RKO (cell line): ENCODE results near the gene CST8.

Source experiments
- DNase-seq: peaks from one replicate; pipeline ENCODE4 v3.0.0-alpha.2; 2016; ENCODE audit warnings: low spot score

The CST8 gene

GRCh38 chr20:23524146-23524545 lies 33.2 kb downstream of the CST8 start:
- DNase-seq: no peak

DNA sequence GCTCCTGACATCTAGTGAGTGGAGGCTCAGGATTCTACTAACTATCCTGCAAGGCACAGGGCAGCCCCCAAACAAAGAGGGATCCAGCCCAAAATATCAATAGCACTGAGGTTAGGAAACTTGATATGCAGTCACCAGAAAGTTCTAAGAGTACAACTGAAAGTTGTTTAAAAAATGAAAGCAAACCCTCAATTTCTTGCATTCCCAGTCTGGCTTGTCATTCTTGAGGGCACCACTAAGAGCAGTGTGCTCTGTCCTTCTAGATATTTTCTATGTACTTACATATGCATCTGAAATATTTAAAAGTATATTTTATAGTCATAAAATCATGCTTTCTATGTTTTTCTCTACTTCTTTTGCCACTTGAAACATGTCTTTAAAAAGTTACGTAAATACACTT lies 35.9 kb downstream of the CST8 start:
- no peak for DNase-seq

DNA sequence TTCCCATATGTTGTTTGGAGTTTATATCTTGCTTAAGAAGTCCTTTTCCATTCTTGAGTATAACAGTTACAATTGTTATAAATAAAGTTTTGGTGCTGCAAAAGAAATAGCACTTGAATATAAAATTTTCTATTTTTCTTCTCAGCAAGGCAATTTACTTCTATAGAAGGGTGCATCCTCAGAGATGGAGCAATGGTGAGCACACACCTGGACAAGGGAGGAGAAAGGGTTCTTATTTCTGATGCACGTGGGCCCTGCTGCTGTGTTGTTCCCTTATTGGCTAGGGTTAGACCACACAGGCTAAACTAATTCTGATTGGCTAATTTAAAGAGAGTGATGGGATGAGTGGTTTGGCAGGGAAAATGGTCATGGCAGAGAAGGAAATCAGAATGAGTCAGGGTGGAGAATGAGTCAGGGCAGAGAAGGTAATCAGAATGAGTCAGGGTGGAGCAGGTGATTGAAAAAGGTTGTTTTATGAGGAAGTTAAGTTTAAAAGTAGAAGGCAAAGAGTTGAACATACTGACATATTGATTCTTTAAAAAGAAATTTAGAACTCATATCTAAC lies 38.0 kb downstream of the CST8 start:
- DNase-seq: peak; percentile 22

DNA sequence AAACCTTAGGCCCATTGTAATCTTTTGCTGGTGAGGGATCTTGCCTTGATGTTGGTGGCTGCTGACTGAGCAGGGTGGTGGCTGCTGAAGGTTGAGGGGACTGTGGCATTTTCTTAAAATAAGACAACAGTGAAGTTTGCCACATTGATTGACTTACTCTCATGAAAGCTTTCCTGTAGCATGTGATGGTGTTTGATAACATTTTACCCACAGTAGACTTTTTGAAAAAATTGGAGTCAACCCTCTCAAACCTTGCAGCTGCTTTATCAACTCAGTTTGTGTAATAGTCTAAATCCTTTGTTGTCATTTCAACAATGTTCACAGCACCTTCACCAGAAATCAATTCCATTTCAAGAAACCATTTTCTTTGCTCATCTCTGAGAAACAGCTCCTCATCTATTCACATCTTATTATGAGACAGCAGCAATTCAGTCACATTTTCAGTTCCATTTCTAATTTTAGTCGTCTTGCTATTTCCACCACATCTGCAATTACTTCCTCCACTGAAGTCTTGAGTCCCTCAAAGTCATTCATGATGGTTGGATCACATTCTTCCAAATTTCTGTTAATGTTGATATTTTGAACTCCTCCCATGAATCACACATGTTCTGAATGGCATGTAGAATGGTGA lies 40.1 kb downstream of the CST8 start:
- no peak for DNase-seq

DNA sequence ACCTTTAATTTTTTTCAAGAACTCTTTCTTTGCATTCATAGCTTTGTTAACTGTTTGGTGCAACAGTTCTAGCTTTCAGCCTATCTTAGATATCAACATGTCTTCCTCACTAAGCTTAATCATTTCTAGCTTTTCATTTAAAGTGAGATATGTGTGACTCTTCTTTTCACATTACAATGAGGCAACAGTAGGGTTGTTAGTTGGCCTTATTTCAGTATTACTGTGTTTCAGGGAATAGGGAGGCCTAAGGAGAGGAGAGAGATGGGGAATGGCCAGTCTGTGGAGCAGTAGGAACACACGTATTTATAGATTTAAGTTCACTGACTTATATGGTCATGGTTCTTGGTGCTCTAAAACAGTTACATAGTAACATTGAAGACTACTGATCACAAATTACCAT lies 41.6 kb downstream of the CST8 start:
- no peak for DNase-seq

- DNase-seq: no peak
Measured at GRCh38 chr20:23533161-23533560, 42.2 kb downstream of the CST8 start.

DNA sequence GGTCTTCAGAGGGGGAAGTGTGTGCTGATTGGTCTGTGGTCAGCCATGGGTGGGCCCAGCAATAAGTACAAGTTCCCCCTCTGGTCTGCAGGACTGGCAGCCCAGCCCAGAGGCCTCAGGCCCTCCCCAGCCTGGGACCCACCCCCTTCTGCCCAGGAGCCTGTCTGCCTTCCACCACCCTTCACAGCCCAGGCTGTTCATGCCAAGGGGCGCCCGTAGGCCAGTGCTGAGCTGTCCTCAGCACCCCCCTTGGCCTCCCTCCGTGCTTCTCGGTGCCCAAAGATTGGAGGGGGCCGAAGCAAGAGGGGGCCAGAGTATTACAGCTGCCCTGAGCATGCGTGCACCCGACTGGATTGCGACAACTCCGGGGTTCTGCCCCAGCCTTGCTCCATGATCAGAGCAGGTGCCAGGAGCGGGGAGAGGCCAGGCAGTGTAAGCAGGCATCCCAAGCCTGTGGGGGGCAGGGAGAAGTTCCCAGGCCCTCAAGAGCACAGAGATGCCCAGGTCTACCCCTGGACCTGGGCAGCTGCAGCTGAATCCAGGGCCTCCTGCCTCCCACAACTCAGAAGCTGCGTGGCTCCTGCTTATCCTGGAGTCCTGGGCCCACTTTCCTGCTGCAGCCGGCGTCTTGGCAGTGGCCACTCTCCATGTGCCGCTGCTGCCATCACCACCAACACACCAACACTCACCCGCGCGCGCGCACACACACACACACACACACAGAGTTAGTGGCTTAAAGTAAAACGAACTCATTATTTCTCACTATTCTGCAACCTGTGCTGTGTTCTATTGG lies 44.1 kb downstream of the CST8 start:
- DNase-seq: no peak

DNA sequence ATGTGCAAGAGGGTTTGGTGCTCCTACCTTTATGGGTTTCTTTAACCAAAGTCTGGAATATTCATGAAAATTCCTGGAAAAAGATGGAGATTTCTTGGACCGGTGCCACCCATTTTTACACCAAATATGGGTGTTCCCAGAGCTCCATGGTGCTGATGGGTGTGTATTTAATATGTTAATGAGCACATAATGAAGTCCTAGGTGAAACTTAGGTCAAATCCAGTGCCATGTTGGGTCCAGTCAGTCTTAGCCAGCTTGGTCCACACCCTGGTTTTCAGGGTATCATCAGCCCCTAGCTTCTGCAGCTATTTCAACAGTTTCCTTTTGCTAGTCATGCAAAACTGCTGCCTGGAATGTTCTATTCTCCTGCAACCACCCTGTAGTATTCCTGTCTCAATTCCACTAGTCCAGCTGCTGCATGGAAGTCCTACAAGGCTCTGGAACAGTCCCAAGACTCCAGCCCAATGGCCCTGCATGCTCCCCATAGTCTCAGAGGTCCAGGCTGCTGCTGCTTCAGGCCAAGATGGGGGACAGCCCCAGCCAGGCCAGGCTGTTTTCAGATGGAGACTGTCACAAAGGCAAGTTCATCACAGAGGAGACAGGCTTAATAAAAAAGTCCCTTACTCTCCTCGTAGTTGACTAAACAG lies 45.5 kb downstream of the CST8 start:
- DNase-seq: no peak

- DNase-seq: no peak
Measured at GRCh38 chr20:23537030-23537429, 46.1 kb downstream of the CST8 start.

- no peak for DNase-seq
Measured at GRCh38 chr20:23540624-23541023, 49.7 kb downstream of the CST8 start.

DNA sequence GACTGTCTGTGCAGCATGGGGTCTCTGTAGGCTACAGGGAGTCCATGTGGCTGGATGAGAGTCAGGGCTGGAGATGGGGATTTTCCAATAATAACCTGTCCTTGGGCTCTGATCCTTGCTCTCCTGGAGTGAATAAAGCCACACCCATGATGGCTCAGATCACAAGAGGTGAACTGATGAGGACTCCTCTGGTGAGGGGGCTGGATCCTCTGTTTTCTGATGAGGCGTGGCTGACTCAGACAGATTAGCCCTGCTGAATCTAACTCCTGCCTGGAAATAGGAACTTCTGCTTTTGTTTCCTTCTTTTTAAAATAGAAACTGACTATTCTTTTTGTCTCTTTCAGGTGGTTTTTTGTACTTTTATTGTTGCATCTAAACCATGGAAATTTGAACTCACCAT lies 50.4 kb downstream of the CST8 start:
- peak; percentile 11 for DNase-seq

- no peak for DNase-seq
Measured at GRCh38 chr20:23541776-23542175, 50.9 kb downstream of the CST8 start.

DNA sequence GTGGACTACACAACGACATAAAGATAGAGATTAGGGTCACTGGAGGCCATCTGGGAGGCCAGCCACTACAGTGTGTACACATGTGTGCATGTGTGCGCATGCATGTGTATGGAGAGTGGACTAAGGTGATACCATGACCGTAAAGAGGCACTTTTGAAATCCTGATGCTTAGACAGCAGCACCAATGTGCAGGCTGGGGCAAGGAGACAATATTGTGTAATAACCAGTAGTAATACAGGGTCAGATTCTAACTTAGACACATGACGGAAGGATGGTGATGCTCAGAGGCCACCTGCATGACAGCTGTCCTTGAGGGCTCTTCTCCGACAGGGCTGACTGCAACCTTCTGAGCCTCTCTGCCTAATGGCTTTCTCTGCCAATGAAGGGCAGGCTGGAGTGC lies 51.9 kb downstream of the CST8 start:
- DNase-seq: no peak

- no peak for DNase-seq
Measured at GRCh38 chr20:23544133-23544532, 53.2 kb downstream of the CST8 start.
